GM19025 (cell line): ENCODE data around the gene ASCC2.

ENCODE experiments used
- ATAC-seq: cut with Tn5 transposase; IDR thresholded peaks from one replicate; pipeline ENCODE4 v1.9.1; 2021; ENCODE audit warnings: mild to moderate bottlenecking, low read depth, moderate library complexity; ENCODE audit not compliant: unreplicated experiment

ASCC2 gene

DNA sequence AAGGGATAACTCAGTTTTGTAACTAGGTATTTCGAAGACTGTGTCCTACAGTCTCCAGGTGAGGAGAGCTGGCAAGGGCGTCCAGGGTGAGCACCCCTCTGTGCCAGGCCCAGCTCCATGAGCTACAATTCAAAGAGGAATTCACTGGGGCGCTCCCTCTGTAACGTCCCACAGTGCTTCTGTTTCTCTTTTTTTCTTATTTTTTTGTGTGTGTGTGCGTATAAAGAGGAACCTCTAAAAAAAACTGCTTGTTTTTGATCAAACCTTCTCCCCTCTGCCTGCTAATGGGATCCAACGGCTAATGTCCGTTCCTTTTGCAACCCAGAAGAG, 17.1 kb downstream of the ASCC2 start:
- no peak for ATAC-seq

GRCh38 chr22:29819501-29819900, 18.6 kb downstream of the ASCC2 start:
- no peak for ATAC-seq

GRCh38 chr22:29817724-29818123, 20.4 kb downstream of the ASCC2 start:
- ATAC-seq, result no peak

- no peak for ATAC-seq
These were observed 21.1 kb downstream of the ASCC2 start for GRCh38 chr22:29816980-29817379.

- ATAC-seq, result no peak
These were observed 21.5 kb downstream of the ASCC2 start for GRCh38 chr22:29816539-29816938.

DNA sequence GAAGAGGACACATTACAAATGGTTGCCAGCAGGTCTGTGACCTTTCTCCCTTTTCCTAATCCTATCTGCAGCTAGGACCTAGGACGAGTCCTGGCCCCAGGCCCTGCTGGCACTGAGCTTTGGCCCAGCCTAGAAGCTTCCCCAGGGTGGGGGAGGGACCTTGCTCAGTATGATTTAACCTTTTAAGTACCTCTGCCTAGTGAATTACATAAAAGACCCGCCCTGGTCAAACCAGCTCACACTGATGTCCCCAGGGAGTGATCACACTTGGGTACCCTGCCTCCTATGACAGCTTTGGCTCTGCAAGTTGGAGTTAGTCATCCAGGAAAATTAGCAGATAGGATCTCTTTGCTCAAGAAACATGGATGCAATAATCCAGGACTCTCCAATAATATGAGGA, 21.9 kb downstream of the ASCC2 start:
- ATAC-seq, result no peak

DNA sequence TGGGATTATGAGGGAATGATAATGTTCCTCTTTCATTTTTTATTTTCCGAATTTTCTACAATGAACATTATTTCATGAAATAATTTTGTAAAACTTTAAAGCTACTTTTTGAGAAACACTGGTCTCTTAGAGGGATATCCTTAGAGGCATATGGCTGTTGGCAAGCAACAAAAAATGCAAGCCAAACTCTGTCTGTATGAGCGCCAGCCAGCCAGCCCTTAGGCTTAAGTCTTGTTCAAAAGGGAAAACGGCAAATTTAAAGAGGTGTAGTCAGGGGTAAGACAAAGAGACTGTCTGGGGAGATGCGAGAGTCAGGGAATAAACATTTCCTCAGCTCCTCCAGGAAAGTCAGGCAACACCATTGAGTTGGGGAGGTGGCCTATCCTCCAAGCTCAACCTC, 22.5 kb downstream of the ASCC2 start:
- no peak for ATAC-seq

GRCh38 chr22:29814003-29814402, 24.1 kb downstream of the ASCC2 start:
- no peak for ATAC-seq

- no peak for ATAC-seq
These were observed 24.5 kb downstream of the ASCC2 start for GRCh38 chr22:29813563-29813962.

DNA sequence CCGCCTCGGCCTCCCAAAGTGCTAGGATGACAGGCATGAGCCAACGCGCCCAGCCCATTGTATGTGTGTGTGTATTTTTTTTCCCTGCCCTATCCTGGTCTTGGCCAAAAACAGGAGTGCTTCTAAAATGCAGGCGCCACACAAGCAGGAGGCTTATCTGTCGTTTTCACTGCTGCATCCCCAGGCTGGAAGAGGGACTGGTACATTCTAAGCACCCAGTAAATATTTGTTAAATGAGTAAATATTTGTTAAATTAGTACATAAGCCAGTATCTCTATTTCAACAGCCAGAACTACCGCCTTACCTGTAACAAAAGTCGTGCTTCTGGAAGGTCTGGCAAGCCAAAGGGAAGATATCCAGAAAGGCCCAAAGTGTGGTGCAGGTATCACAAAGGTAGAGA, 24.9 kb downstream of the ASCC2 start:
- no peak for ATAC-seq

GRCh38 chr22:29811377-29811776, 26.7 kb downstream of the ASCC2 start:
- ATAC-seq, result no peak

DNA sequence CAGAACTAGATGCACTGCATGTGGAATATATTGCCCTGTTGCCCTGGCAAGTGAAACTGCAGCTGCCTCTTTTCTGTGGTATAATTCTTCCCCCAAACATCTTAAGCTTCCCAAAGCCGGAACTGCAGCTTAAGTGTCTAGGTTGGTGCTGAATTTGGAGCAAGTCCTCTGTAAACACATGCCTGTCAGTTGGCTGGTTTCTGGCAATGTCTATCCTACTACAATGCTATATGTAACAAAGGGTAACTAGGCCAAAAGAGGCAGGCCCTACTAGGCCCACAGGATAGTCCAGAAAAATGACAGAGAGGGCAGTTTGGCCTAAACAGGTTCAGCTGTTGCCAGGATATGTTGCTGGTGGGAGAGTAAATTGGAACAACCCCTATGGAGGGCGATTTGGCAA, 27.9 kb downstream of the ASCC2 start:
- no peak for ATAC-seq

- no peak for ATAC-seq
These were observed 31.9 kb downstream of the ASCC2 start for GRCh38 chr22:29806196-29806595.

- ATAC-seq, result no peak
These were observed 33.1 kb downstream of the ASCC2 start for GRCh38 chr22:29804985-29805384.

DNA sequence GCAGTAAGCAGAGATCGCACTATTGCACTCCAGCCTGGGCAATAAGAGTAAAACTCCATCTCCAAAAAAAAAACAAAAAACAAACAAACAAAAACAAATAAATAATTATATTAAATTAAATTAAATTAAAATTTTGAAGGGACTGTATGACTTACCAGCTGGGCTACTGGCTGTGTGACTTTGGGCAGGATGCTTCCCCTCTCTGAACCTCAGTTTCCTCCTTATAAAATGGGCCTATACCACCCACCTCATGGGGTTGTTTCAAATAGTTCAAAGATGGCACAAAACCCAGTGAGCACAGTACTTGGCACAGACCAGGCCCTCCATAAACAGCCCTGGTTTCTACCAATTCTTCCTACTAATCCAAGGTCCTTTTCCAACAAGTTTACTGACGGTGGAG, 34.9 kb downstream of the ASCC2 start:
- ATAC-seq, result no peak

GRCh38 chr22:29801796-29802195, 36.3 kb downstream of the ASCC2 start:
- no peak for ATAC-seq

DNA sequence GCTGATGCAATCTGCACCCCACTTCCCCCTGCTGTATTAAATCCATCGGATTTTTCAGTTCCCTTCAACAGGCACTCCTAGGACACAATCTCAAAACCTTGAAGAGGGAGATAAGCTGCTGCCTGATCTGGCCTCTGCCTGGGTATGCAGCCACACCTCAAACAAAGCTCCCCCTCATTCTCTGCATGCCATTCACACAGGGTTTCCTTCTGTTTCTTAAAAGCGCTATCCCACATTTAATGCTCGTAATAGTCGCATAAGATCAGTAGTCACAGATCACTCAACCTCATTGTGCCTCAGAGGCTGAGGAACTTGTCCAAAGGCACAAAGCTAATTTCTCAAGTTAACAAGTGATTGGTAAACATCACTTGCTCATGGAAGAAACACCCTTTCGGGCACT, 36.9 kb downstream of the ASCC2 start:
- no peak for ATAC-seq

GRCh38 chr22:29799217-29799680, 38.8 kb downstream of the ASCC2 start:
- ATAC-seq, result no peak

- ATAC-seq, result no peak
These were observed 39.3 kb downstream of the ASCC2 start for GRCh38 chr22:29798801-29799200.

DNA sequence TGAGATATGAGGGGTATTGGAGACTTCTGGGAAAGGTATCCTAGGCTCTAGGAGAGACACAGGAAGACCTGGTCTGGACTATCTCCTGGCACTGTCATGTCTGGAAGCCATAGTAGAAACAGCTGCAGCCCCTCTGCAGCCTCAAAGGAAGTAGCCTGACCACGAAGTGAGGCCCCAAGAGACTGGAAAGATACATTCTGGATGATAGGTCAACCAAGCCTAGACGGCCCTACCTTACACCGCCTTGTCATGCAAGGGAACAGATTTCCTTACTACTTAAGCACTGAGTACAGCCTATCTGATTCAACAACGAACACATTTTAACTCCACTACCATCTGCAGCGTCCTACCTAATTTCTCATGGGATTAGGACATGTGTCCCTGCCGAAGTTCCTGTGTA, 39.8 kb downstream of the ASCC2 start:
- no peak for ATAC-seq

GRCh38 chr22:29797351-29797750, 40.7 kb downstream of the ASCC2 start:
- ATAC-seq, result no peak

GRCh38 chr22:29795663-29796062, 42.4 kb downstream of the ASCC2 start:
- no peak for ATAC-seq

- no peak for ATAC-seq
These were observed 44.7 kb downstream of the ASCC2 start for GRCh38 chr22:29793396-29793795.

DNA sequence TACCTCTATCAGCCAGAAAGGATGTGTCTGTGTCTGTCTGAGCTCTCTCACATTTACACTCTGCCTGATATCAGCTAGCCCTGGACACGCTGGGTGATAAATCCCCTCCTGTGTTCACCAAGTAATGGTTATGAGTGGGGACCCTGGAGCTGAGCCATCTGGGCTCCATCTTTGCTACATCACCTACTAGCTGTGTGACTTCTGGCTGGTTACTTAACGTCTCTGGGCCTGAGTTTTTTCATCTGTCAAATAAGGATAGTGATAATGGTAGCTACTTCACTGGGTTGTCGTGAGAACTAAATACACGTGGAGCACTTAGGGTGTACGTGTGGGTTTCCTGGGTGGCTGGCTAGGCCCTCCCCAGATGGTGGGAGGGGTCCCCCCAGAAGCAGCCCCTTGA, 48.0 kb downstream of the ASCC2 start:
- no peak for ATAC-seq
